ENCODE measurements around the gene CD300LB.

DNA sequence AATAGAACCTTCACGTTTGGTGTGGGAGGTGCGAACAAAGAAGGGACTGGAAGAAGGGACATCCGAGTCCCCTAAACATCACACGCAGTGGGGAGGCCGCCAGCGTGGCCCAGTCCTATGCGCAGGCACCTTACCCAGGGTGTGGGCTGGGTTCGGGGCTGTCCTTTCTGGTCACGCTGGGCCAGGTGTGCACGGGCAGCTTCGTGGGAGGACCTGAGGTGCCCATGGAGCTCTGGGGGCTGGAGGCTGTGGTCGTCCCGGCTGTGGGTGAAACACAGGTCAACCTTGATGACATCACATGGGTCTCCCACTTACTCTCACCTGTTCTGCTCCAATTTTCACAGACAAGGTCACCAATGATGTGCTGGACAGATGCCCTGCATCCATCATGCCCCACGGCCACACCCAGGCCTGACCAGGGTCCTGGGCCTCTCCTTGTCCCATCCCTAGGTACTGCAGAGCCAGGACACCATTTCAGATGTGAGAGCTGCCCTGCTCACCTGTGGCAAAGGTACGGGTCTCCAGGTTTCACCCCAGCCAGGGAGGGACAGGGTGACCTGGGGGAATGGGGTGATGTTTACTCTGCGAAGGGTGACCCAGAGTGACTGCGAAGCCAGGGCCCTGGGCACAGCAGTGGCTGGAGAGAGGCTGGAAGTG is 11.6 kb upstream of the CD300LB start:
- TF ChIP-seq POLR2AphosphoS5 (IDR thresholded peaks at IDR 0.05) (no peak), POLR2A (IDR thresholded peaks at IDR 0.05) (no peak)
- TF ChIP-seq, protein P1, sequence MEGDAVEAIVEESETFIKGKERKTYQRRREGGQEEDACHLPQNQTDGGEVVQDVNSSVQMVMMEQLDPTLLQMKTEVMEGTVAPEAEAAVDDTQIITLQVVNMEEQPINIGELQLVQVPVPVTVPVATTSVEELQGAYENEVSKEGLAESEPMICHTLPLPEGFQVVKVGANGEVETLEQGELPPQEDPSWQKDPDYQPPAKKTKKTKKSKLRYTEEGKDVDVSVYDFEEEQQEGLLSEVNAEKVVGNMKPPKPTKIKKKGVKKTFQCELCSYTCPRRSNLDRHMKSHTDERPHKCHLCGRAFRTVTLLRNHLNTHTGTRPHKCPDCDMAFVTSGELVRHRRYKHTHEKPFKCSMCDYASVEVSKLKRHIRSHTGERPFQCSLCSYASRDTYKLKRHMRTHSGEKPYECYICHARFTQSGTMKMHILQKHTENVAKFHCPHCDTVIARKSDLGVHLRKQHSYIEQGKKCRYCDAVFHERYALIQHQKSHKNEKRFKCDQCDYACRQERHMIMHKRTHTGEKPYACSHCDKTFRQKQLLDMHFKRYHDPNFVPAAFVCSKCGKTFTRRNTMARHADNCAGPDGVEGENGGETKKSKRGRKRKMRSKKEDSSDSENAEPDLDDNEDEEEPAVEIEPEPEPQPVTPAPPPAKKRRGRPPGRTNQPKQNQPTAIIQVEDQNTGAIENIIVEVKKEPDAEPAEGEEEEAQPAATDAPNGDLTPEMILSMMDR (IDR thresholded peaks at IDR 0.05 in 8 of 11, conservative IDR thresholded peaks at IDR 0.05 in 3 of 11) = no peak

Data from spleen (tissue), 7 donors.